Gastroesophageal sphincter (tissue), 3 donors: ENCODE results near the gene CNGA3.

Source experiments
- CTCF ChIP-seq, 4 experiments: fragments of 200-600 bp in 2 of 4; fragments of 450-650 bp in 2 of 4; sonication (generic) in 1 of 4; IDR thresholded peaks; one replicate each; pipeline ENCODE4 v1.5.1; 2017 to 2019; ENCODE audit warnings: antibody characterized with exemption in 4 of 4, mild to moderate bottlenecking in 2 of 4, moderate library complexity in 2 of 4
- EP300 ChIP-seq: sonication (generic); formaldehyde crosslinking; IDR thresholded peaks from one replicate; pipeline ENCODE4 v1.6.1; 2017; ENCODE audit warnings: antibody characterized with exemption, mild to moderate bottlenecking
- POLR2A ChIP-seq, 2 donors: fragments of 450-650 bp; IDR thresholded peaks; one replicate each; pipeline ENCODE4 v1.6.1; 2017; ENCODE audit warnings: antibody characterized with exemption in 2 of 2, mild to moderate bottlenecking in 2 of 2, moderate library complexity in 1 of 2

GRCh38 chr2:98299211-98299905, 46.9 kb upstream of the CNGA3 start:
- no peak for TF ChIP-seq CTCF (IDR thresholded peaks at IDR 0.05)
- TF ChIP-seq EP300 = no peak
- TF ChIP-seq POLR2A (IDR thresholded peaks at IDR 0.05) = no peak
